GM20000 (cell line): ENCODE measurements around the gene CLN6.

Source experiments
- DNase-seq: peaks from one replicate; pipeline ENCODE4 v3.0.0; 2012; ENCODE audit warnings: low spot score
- TF ChIP-seq, protein P1 (sequence below): IDR thresholded peaks from 2 replicates; pipeline ENCODE4 v1.5.1; 2012; ENCODE audit warnings: mild to moderate bottlenecking, control low read depth; ENCODE audit errors: extremely low read depth, missing control alignments

CLN6 gene

DNA sequence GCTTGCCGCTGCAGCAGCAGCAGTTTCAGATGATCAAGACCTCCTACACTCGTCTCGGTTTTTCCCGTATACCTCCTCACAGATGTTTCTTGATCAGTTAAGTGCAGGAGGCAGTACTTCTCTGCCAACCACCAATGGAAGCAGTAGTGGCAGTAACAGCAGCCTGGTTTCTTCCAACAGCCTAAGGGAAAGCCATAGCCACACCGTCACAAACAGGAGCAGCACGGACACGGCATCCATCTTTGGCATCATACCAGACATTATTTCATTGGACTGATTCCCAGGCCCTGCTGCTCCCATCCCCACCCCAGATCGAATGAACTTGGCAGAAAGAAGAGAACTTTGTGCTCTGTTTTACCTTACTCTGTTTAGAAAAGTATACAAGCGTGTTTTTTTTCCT is 42.0 kb downstream of the CLN6 start:
- TF ChIP-seq, protein P1, sequence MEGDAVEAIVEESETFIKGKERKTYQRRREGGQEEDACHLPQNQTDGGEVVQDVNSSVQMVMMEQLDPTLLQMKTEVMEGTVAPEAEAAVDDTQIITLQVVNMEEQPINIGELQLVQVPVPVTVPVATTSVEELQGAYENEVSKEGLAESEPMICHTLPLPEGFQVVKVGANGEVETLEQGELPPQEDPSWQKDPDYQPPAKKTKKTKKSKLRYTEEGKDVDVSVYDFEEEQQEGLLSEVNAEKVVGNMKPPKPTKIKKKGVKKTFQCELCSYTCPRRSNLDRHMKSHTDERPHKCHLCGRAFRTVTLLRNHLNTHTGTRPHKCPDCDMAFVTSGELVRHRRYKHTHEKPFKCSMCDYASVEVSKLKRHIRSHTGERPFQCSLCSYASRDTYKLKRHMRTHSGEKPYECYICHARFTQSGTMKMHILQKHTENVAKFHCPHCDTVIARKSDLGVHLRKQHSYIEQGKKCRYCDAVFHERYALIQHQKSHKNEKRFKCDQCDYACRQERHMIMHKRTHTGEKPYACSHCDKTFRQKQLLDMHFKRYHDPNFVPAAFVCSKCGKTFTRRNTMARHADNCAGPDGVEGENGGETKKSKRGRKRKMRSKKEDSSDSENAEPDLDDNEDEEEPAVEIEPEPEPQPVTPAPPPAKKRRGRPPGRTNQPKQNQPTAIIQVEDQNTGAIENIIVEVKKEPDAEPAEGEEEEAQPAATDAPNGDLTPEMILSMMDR: no peak
- DNase-seq: no peak

DNA sequence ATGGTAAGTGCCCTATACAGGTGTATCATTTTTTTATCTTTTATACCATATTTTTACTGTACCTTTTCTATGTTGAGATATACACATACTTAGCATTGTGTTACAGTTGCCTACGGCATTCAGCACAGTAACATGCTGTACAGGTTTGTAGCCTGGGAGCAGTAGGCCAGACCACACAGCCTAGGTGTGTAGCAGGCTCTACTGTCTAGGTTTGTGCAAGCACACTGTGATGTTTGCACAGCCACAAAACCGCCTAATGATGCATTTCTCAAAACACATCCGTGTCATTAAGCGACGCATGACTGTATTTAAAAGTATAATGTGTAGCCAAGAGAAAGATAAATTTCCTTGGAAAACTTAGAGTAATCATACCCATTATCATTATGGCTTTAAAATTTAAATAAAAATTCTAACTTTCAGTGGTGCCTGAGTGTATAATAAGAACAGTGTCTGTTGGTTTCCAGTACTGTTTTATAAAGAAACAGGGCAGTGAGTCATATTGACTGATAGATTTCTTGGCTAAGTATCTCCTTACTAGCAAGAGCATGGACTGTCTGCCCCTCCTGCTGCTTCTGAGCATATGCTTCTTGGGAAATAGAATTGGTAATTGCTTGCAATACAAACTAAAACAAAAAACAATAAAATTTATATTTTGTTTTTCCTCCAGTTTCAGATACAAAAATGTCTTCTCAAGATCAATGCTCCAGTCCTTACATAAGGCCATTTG is 42.7 kb downstream of the CLN6 start:
- TF ChIP-seq, protein P1: no peak
- no peak for DNase-seq

DNA sequence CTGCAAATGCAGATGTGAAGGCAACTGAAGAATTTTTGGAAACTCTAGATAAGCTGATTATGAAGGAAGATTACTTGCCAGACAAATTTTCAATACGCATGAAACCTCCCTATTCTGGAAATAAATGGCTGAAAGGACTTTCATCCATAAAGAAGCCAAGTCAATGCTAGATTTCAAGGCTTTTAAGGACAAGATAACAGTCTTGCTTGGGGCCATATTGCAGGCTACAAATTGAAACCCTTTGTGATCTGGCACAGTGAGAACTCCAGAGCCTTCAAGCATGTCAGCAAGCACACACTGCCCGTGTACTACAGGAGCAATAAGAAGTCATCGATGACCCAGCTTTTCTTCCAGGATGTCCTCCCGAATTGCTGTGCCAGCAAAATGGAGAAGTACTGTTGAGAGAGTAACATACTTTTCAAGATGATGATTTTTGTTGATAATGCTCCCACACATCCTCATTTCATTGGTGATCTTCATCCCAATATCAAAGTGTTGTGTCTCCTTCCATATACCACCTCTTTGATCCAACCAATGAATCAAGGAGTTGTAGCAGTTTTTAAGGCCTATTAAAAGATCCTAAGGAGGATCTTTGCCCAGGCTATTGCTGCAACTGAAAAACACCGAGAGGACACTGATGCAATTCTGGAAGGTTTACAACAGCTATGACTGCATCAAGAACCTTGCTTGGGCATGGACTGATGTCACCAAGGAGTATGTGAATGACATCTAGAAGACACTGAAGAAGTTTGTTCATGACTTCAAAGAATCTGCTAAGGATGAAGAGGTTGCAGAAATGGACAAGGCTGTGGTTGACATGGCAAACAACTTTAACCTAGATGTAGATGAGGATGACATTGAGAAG is 44.7 kb downstream of the CLN6 start:
- DNase-seq: no peak
- TF ChIP-seq, protein P1: no peak

DNA sequence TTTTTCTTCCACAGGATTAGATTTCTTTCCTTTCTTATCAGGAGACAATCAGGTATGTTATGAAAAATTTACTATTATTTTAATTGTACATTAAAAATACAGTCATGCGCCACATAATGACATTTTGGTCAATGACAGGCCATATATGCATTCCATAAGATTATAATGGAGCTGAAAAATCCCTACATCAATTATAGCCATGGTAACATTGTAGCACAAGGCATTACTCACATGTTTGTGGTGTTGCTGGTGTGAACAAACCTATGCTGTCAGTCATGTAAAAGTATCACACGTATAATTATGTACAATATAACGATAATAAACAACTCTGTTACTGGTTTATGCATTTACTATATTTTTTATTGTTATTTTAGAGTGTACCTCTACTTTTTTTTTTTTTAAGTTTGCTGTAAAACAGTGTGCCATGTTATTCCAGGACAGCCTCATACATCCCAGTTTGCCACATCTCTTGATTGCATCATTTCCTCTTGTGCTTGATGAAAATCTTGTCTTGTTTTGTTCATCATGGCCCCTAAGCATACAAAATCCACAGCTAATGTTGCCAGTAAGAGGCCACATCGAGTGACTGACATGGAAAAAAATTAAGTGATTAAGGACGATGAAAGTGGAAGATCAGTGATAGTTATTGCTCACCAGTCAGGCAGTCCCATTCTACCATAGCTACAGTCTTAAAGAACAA is 45.8 kb downstream of the CLN6 start:
- DNase-seq: no peak
- TF ChIP-seq, protein P1: no peak

DNA sequence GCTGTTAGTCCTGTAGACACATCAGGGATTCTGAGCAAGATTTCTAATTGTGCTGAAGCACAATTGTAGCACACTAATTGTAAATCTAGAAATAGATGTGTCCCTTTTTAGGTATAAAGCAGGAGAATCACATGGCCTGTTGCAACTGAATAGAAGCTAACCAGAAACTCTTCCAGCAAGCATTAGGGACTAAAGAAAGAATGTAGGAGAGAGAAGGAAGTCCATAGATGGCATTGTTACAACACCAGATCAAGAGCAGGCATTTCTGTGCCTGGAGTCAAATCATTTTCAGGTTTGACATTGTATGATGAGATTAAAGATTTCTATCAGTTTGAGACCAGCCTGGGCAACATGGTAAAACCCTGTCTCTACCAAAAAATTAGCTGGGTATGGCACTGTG is 51.8 kb downstream of the CLN6 start:
- TF ChIP-seq, protein P1: no peak
- DNase-seq: no peak

DNA sequence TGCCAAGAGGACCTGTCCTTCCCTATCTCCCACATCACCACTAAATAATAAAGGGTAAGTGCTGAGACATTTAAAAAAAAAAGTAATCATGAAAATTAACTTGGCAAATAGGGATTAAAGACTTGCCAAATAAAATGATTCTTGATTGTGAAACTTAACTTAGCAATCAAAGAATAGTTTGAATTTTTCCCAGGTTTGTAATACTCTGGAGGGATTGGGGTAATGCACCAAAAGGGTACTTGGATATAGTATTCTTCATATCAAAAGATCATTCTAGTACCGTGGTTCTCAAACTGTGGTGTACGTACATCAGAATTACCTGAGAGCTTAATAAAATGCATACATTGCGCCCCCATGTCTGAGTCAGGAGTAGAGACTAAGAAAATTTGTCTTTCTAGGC is 52.9 kb downstream of the CLN6 start:
- no peak for DNase-seq
- TF ChIP-seq, protein P1: no peak

DNA sequence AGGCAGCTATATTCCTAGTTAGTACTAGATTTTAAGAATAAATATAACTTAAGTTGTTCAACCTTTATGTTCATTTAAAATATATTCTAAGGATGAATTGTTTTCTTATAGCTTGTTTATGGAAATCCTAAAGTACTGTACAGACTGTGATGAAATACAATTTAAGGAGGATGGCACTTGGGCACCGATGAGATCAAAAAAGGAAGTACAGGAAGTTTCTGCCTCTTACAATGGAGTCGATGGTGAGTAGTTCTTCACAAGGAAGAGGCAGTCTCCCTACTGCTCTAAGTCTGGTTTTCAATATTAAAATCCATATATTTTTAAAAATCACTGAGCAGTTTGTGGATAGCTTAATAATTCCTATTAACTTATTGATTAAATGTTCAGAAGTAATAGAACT is 54.0 kb downstream of the CLN6 start:
- DNase-seq: no peak
- TF ChIP-seq, protein P1: no peak
